Measurements from ENCODE around the gene PKD2. TPM values are rescaled to one million over a fixed set of nuclear protein-coding genes. Genes with fewer than 3 reads are reported as not detected.

The PKD2 gene
- total and polyA plus RNA-seq, 4 donors: 8.5 to 71.2 (median 17.1) TPM

DNA sequence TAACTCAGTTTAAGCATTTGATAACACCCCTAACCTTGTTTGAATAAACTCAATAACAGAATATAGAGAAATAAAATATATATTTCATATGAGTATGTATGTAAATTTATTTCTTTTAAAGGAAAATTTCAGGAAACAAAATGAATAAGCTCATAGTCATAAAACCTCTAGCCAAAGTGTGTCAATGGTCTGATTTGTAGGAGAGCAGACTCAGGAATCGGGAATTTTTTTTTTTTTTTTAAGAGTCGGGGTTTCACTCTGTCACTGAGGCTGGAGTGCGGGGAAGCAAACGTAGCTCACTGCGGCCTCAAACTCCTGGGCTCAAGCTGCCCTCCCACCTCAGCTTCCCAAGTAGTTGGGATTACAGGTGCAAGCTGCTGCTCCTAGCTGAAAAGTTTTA is 2.4 kb downstream of the PKD2 start:
- WGBS, 2 donors: 76 to 79% methylated on average over 5 of the region's 5 CpGs
- Histone ChIP-seq H3K9me3 (ENCODE audit: control insufficient read depth in 4 of 4, insufficient read depth in 3 of 4, low read length in 3 of 4) (no peaks in the 10 kb centered on the region), H3K9ac (ENCODE audit: insufficient read depth in 1 of 2, low read length in 2 of 2) (no peak overlapping the region), H3K4me3 (no peak overlapping the region), H3K4me1 (ENCODE audit: control insufficient read depth in 5 of 5, insufficient read depth in 5 of 5, low read length in 5 of 5) (peaks cover 0 to 23% (median 5%) of the 10 kb centered on the region in 5 donors), H3K27me3 (ENCODE audit: control insufficient read depth in 3 of 3, insufficient read depth in 3 of 3, low read length in 2 of 3) (no peaks in the 10 kb centered on the region), H3K36me3 (ENCODE audit: control insufficient read depth in 4 of 4, insufficient read depth in 4 of 4, low read length in 4 of 4) (no peaks in the 10 kb centered on the region), H3K27ac (ENCODE audit: low read depth in 1 of 2, low read length in 1 of 2) (no peak overlapping the region)
- TF ChIP-seq, protein P1, sequence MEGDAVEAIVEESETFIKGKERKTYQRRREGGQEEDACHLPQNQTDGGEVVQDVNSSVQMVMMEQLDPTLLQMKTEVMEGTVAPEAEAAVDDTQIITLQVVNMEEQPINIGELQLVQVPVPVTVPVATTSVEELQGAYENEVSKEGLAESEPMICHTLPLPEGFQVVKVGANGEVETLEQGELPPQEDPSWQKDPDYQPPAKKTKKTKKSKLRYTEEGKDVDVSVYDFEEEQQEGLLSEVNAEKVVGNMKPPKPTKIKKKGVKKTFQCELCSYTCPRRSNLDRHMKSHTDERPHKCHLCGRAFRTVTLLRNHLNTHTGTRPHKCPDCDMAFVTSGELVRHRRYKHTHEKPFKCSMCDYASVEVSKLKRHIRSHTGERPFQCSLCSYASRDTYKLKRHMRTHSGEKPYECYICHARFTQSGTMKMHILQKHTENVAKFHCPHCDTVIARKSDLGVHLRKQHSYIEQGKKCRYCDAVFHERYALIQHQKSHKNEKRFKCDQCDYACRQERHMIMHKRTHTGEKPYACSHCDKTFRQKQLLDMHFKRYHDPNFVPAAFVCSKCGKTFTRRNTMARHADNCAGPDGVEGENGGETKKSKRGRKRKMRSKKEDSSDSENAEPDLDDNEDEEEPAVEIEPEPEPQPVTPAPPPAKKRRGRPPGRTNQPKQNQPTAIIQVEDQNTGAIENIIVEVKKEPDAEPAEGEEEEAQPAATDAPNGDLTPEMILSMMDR (IDR thresholded peaks at IDR 0.05; ENCODE audit: control extremely low read depth, extremely low read depth): no peak
- DNase-seq (no peak), ATAC-seq (ENCODE audit: insufficient read depth, low FRiP score) (no peak)

DNA sequence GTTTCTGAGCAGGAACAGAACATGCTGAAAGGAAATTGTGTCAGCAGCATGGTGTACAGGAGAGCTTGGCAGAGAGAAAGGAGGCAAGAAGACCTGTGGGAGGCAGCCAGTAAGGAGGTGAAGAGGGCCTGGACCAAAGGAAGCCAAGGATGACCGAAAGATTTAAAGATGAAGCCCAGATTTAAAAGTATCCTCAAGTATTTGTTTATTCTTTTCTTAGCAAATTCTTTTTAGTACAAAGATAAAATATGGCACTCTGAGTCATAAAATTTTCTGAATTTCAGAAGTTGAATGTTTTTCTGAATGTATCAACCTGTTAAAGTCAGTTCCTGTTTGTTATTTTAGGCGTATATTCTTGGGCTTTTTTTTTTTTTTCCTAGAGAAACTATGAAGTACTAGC is 3.5 kb downstream of the PKD2 start:
- no peaks in the 10 kb centered on the region for H3K36me3 ChIP-seq (ENCODE audit: control insufficient read depth in 4 of 4, insufficient read depth in 4 of 4, low read length in 4 of 4)
- H3K27me3 ChIP-seq (ENCODE audit: control insufficient read depth in 3 of 3, insufficient read depth in 3 of 3, low read length in 2 of 3): no peaks in the 10 kb centered on the region
- H3K9me3 ChIP-seq (ENCODE audit: control insufficient read depth in 4 of 4, insufficient read depth in 3 of 4, low read length in 3 of 4): no peaks in the 10 kb centered on the region
- no peak overlapping the region for H3K4me3 ChIP-seq
- 36 to 59% methylated on average over 2 of the region's 2 CpGs for whole genome bisulfite sequencing, 2 donors
- H3K9ac ChIP-seq (ENCODE audit: insufficient read depth in 1 of 2, low read length in 2 of 2): no peak overlapping the region
- no peak for ATAC-seq (ENCODE audit: insufficient read depth, low FRiP score)
- peaks cover 0 to 23% (median 9%) of the 10 kb centered on the region in 5 donors for H3K4me1 ChIP-seq (ENCODE audit: control insufficient read depth in 5 of 5, insufficient read depth in 5 of 5, low read length in 5 of 5)
- no peak for DNase-seq
- TF ChIP-seq, protein P1 (IDR thresholded peaks at IDR 0.05; ENCODE audit: control extremely low read depth, extremely low read depth): no peak
- no peak overlapping the region for H3K27ac ChIP-seq (ENCODE audit: low read depth in 1 of 2, low read length in 1 of 2)

DNA sequence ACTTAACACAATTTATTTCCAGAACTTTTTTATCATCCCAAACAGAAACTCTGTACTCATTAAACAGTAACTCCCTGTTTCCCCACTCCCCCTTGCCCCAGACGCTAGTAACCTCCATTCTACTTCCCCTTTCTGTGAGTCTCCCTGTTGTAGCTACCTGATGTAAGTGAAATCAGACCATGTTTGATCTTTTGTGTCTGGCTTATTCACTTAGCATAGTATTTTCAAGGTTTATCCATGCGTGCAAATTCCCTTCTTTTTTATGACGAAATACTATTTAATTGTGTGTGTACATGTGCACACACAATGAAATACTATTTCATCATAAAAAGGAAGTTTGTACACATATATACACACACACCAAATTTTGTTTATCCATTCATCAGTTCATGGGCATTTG is 5.2 kb downstream of the PKD2 start:
- no peak overlapping the region for H3K9ac ChIP-seq (ENCODE audit: insufficient read depth in 1 of 2, low read length in 2 of 2)
- no peaks in the 10 kb centered on the region for H3K36me3 ChIP-seq (ENCODE audit: control insufficient read depth in 4 of 4, insufficient read depth in 4 of 4, low read length in 4 of 4)
- no peak overlapping the region for H3K27ac ChIP-seq (ENCODE audit: low read depth in 1 of 2, low read length in 1 of 2)
- peaks cover 0 to 21% (median 15%) of the 10 kb centered on the region in 5 donors for H3K4me1 ChIP-seq (ENCODE audit: control insufficient read depth in 5 of 5, insufficient read depth in 5 of 5, low read length in 5 of 5)
- ATAC-seq (ENCODE audit: insufficient read depth, low FRiP score) (no peak), DNase-seq (no peak)
- 25 to 66% methylated on average over 3 of the region's 3 CpGs for WGBS, 2 donors
- TF ChIP-seq, protein P1 (IDR thresholded peaks at IDR 0.05; ENCODE audit: control extremely low read depth, extremely low read depth): no peak
- no peaks in the 10 kb centered on the region for H3K27me3 ChIP-seq (ENCODE audit: control insufficient read depth in 3 of 3, insufficient read depth in 3 of 3, low read length in 2 of 3)
- no peak overlapping the region for H3K4me3 ChIP-seq
- no peaks in the 10 kb centered on the region for H3K9me3 ChIP-seq (ENCODE audit: control insufficient read depth in 4 of 4, insufficient read depth in 3 of 4, low read length in 3 of 4)

DNA sequence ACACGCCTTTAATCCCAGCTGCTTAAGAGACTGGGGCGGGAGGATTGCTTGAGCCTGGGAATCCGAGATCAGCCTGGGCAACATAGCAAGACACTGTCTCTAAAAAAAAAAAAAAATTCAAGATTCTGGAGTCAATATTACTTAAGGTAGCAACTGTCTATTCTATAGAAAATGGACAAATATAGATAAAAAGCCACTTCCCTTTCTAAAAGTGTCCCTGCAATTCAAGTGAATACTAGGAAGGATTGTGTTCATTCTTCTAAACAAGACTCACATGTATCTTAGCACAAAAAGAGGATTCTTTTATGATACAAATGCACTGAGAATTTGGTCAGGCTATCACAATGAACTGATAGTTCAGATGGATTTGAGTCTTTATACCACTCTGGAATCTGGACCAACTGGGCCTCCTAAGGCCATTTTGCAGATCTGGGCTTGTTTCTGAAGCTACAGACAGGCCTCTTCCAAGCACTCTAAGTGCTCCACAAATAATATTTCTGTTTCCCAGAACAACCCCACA is 7.0 kb downstream of the PKD2 start:
- Histone ChIP-seq H3K4me3 (no peak overlapping the region), H3K27me3 (ENCODE audit: control insufficient read depth in 3 of 3, insufficient read depth in 3 of 3, low read length in 2 of 3) (no peaks in the 10 kb centered on the region), H3K9me3 (ENCODE audit: control insufficient read depth in 4 of 4, insufficient read depth in 3 of 4, low read length in 3 of 4) (no peaks in the 10 kb centered on the region), H3K36me3 (ENCODE audit: control insufficient read depth in 4 of 4, insufficient read depth in 4 of 4, low read length in 4 of 4) (no peaks in the 10 kb centered on the region), H3K9ac (ENCODE audit: insufficient read depth in 1 of 2, low read length in 2 of 2) (no peak overlapping the region), H3K27ac (ENCODE audit: low read depth in 1 of 2, low read length in 1 of 2) (no peak overlapping the region), H3K4me1 (ENCODE audit: control insufficient read depth in 5 of 5, insufficient read depth in 5 of 5, low read length in 5 of 5) (peaks cover 5 to 26% (median 15%) of the 10 kb centered on the region in 5 donors)
- DNase-seq (no peak), ATAC-seq (ENCODE audit: insufficient read depth, low FRiP score) (no peak)
- TF ChIP-seq, protein P1 (IDR thresholded peaks at IDR 0.05; ENCODE audit: control extremely low read depth, extremely low read depth): no peak
- 89 to 93% methylated on average over 3 of the region's 3 CpGs for WGBS, 2 donors

Data from lung (tissue), 12 donors.